GM04503 (cell line): ENCODE data around the gene MICAL2.

Experiments
- DNase-seq: peaks from one replicate; pipeline ENCODE4 v3.0.0-alpha.2; 2012; ENCODE audit warnings: low read depth

MICAL2 gene

GRCh38 chr11:12098601-12099000 lies 11.8 kb upstream of the MICAL2 start:
- DNase-seq, result no peak

GRCh38 chr11:12099132-12099873 lies 11.1 kb upstream of the MICAL2 start:
- no peak for DNase-seq

DNA sequence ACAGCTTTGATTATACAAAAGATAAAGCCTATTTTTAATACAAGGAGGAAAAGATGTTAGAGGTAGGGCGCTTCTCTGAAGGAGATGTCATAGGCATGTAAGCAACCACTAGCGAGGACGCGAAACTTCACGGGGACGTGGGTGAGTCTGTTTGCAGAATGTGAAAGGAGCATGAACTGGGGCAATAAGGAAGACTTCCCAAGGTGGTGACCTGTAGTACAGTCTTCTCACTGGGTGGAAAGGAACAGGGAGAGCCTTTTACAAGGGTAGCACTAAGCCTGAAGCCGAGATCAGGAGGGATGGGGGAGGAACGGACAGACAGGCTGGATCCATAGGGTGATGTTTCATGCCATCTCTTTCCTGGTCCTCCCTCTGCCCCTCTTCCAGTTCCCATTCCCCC lies 10.0 kb upstream of the MICAL2 start:
- DNase-seq, result no peak

- DNase-seq, result no peak
These were observed 9.5 kb upstream of the MICAL2 start for GRCh38 chr11:12100841-12101242.

- no peak for DNase-seq
These were observed 9.1 kb upstream of the MICAL2 start for GRCh38 chr11:12101318-12101717.

DNA sequence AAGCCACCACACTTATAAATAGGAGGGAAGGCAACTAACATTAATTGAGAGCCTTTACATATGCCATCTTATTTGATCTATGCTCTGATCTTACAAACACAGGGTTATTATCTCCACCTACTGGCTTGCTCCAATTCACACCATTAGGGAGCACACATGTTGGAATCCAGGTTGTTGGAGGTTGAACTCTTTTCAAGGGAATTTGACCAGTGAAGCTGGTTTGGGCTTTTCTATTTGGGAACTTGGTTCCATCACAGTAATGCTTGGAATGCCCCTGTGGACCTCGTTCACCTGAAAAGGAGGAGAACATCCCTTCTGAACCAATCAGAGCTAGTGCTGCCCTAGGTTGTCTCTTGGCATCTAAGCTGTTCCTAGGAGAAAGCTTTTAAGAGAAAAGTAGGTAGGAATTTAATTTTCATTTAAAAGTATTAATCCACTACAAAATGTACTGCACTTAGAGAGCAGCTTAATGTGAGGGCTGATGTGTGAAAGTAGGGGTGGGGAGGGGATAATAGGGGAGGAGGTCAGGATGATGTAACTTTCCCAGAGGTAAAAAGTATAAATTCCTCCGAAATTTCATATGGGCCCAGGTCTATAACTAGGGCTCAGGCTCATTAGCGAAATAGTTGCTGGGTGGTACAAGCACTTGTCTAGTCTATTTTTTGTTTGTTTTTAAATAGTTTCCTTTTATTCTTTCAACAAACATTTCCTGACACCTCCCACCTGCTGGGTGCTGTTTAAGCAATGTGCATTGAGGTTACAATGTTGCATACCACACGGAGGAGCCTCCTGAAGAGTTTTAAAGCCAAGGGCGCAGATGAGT lies 7.6 kb upstream of the MICAL2 start:
- DNase-seq, result no peak

- DNase-seq, result no peak
These were observed 6.8 kb upstream of the MICAL2 start for GRCh38 chr11:12103411-12104225.

GRCh38 chr11:12105471-12105870 lies 4.9 kb upstream of the MICAL2 start:
- DNase-seq, result no peak

DNA sequence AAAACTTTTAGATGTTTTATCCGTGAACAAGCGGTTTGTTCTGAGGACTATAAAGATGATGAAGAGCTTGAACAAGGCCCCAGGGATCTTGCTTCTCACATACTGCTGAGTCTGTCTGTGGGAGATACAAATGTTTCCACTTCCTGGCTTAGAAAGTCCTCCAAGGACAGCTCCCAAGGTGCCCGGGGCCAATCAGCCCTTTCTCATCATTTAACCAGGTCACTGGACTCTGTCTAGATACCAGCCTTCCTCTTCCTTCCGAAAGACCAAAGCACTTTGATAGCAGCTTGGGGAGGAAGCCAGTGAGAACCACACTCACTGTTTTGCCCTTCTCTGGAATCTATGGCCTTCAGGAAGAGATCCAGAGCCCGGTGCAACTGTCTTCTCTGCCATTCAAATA lies 4.3 kb upstream of the MICAL2 start:
- DNase-seq, result no peak

DNA sequence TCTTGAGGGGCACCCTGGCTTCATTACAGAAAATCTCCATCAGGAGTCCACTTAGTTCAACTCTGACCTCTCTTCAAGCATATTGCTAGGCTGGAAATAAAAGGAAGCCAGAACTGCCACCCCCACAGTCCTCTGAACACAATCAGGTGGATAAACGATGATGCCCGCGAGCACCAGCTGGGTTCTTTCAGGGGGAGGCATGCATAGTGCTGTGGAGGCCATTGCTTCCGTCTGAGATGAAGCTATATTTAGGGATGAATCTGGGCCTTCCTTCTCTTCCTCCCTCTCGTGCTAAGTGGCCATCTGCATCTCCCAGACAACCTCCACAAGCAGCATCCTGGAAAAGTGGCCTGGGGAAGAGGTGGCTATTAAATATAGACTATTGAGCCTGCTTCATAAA lies 3.9 kb upstream of the MICAL2 start:
- no peak for DNase-seq

GRCh38 chr11:12108875-12109453 lies 1.4 kb upstream of the MICAL2 start:
- DNase-seq, result no peak

DNA sequence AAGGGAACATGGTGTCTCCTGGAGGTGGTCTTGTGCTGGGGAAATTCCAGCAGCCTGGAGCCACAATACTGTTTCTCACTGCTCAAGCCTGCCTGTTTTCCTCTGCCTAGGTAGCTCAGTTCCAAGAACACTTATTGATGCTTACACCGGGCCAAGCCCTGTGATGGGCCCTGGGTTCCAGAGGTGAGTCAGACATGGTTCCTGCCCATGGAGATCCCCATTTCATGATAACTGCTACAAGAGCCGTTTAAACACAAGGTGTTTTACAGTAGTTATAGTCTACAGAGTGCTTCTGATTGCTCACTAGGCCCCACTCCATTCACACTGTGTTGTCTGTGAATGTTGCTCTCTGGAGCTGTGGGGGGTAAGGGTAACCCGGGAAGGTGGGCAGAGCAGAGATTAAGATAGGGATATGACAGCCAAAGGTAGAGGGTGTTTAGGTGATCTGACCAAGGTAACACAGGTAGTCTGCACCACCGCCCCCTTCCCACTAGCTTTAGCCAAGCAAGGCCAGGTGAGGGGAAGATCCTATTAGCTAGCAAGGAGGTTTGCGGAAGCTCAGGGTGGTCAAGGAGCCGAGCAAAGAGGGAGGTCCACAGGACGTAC lies 696 bp upstream of the MICAL2 start:
- no peak for DNase-seq

GRCh38 chr11:12110714-12111548 lies 541 bp downstream of the MICAL2 start:
- DNase-seq, result no peak

GRCh38 chr11:12111549-12112520 lies 1.4 kb downstream of the MICAL2 start:
- no peak for DNase-seq

- DNase-seq, result no peak
These were observed 2.4 kb downstream of the MICAL2 start for GRCh38 chr11:12112750-12113149.

DNA sequence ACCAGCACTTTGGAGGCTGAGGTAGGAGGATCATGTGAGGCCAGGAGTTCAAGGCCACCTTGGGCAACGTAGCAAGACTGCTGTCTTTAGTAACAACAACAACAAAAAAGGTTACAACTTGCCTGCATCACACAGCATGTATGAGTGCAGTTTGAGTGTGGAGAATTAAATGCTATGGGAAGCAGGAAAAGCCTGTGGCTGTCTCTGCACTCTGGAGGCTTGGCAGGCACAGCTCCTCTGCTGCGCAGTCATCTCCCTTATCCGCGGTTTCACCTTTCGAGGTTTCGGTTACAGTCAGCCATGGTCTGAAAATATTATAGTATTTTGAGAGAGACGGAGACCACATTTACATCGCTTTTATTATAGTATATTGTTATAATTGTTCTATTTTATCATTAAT lies 2.9 kb downstream of the MICAL2 start:
- no peak for DNase-seq

DNA sequence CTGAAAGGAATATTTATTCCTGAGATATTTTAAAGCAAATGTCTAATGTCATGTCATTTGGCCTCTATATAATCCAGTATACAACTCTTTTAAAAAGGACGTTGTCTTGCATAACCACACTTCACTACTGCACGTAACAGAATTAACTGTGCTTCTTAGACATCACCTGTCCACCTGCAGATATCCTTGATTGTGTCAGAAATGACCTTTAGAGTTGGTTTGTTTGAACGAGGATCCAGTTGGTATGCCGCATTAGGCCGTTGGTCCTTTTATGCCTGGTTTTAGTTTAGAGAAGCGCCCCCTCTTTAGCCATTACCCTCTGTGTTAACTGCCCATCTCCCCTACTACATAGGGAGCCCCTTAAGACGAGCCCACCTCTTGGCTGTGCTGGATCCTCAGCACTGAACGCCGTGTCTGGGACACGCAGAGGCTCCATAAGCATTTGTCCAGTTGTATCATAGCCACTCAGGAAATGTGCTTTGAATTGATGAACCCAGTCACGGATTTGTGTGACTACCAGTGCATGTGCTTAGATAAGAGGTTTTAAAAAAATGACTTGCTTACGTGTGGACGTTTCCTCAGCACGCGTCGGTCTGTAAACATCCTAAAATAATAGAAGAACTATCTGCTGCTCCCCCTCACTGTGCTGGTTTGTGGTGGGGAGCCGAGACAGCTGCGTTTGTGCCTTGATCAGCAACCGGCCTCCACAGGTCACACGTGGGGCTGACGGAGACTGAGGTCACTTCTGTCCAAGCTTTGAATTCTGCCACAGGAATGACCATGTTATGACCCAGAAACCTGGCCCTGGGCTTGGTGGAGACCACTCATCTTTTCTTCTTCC lies 4.0 kb downstream of the MICAL2 start:
- no peak for DNase-seq

DNA sequence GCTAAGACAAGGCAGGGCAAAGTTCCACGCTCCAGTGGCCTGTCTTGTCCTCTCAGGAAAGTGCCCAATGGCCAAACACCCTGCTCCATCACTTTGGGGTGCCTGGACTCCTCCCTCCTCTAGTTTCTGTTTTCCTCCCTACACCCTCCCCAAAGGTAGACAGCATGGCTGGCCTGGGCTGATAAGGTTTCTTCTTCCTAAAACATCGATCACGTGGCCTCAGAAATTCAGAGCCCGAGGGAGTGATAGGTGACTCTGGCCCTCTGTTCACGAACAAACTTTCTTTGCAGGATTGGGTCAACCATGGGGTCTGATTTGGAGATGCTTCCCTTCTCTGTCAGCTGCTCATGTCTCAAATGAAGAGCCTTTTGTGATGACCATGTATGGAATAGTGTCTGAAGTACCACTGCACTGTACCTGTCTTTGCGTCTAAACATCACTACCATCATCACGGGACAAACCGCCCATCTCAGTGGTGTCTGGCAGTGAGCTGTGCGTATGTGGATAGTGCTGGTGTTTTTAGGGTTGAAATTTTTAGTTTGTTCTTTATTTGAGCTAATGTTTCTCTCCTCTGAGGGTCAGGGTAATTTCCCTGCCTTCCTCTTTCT lies 6.1 kb downstream of the MICAL2 start:
- DNase-seq, result no peak
